GM18520 (cell line): ENCODE data around the gene SYT14.
"Not testable (repeated sequence)": the region's sequence is repeated elsewhere in the genome, so short reads cannot be mapped to it uniquely, and the experiment has no call there.

ENCODE experiments used
- ATAC-seq: cut with Tn5 transposase; IDR thresholded peaks from one replicate; pipeline ENCODE4 v1.9.1; 2021; ENCODE audit not compliant: unreplicated experiment

SYT14 gene

GRCh38 chr1:209936125-209936524 lies 1.9 kb upstream of the SYT14 start:
- ATAC-seq, result no peak

- no peak for ATAC-seq
These were observed 7.4 kb downstream of the SYT14 start for GRCh38 chr1:209945377-209945776.

- no peak for ATAC-seq
These were observed 10.1 kb downstream of the SYT14 start for GRCh38 chr1:209948155-209948554.

- no peak for ATAC-seq
These were observed 18.1 kb downstream of the SYT14 start for GRCh38 chr1:209956116-209956515.

GRCh38 chr1:209959623-209960022 lies 21.6 kb downstream of the SYT14 start:
- ATAC-seq, result no peak

GRCh38 chr1:209960926-209961325 lies 22.9 kb downstream of the SYT14 start:
- ATAC-seq, result no peak

GRCh38 chr1:209962388-209962787 lies 24.4 kb downstream of the SYT14 start:
- ATAC-seq, result no peak

- ATAC-seq, result no peak
These were observed 24.8 kb downstream of the SYT14 start for GRCh38 chr1:209962856-209963255.

- ATAC-seq, result no peak
These were observed 28.0 kb downstream of the SYT14 start for GRCh38 chr1:209965996-209966395.

- not testable (repeated sequence) for ATAC-seq
These were observed 40.7 kb downstream of the SYT14 start for GRCh38 chr1:209978721-209979120.

- ATAC-seq, result no peak
These were observed 45.9 kb downstream of the SYT14 start for GRCh38 chr1:209983953-209984352.

GRCh38 chr1:209985002-209985401 lies 47.0 kb downstream of the SYT14 start:
- no peak for ATAC-seq

- ATAC-seq, result no peak
These were observed 50.7 kb downstream of the SYT14 start for GRCh38 chr1:209988706-209989105.

GRCh38 chr1:209989525-209989924 lies 51.5 kb downstream of the SYT14 start:
- ATAC-seq, result no peak

GRCh38 chr1:209993061-209993830 lies 55.2 kb downstream of the SYT14 start:
- ATAC-seq, result no peak

GRCh38 chr1:209996348-209996747 lies 58.3 kb downstream of the SYT14 start:
- no peak for ATAC-seq

GRCh38 chr1:209999005-209999404 lies 61.0 kb downstream of the SYT14 start:
- no peak for ATAC-seq

GRCh38 chr1:210001751-210002150 lies 63.7 kb downstream of the SYT14 start:
- ATAC-seq, result no peak

- no peak for ATAC-seq
These were observed 65.5 kb downstream of the SYT14 start for GRCh38 chr1:210003501-210003900.

GRCh38 chr1:210010161-210010560 lies 72.1 kb downstream of the SYT14 start:
- ATAC-seq, result no peak

GRCh38 chr1:210021145-210021860 lies 83.3 kb downstream of the SYT14 start:
- ATAC-seq, result no peak

GRCh38 chr1:210022044-210022443 lies 84.0 kb downstream of the SYT14 start:
- no peak for ATAC-seq
